PC-3 (cell line): Measurements from ENCODE around the gene CORO2B. TPM values are rescaled to one million over a fixed set of nuclear protein-coding genes. Genes with fewer than 3 reads are reported as not detected.

Source experiments
- ATAC-seq: fragments of 200-7000 bp; cut with Tn5 transposase; 2 replicates; pipeline ENCODE4 v1.9.1; 2020; ENCODE audit warnings: mild to moderate bottlenecking, moderate library complexity
- BruUV-seq: library from RNA; stranded (reverse); fragments of 400-500 nt; replicated peaks from 2 replicates; lab custom pipeline; 2021; lab: Mats Ljungman, UMichigan
- CTCF ChIA-PET: fragments of 300-600 bp; sonication (Branson Sonifier 250); formaldehyde crosslinking; loops from one replicate; lab custom pipeline; 2022; ENCODE audit warnings: antibody characterized with exemption; lab: Charles Lee
- POLR2A ChIA-PET: fragments of 300-600 bp; sonication (Branson Sonifier 250); formaldehyde crosslinking; loops from one replicate; lab custom pipeline; 2022; ENCODE audit warnings: antibody characterized with exemption; ENCODE audit not compliant: unreplicated experiment; lab: Charles Lee
- DNase-seq: peaks from one replicate; pipeline ENCODE4 v3.0.0-alpha.2; 2015
- H2AFZ ChIP-seq: fragments of 300-600 bp; sonication (generic); 2 replicates; pipeline ENCODE4 v1.6.0; 2016; ENCODE audit warnings: antibody characterized with exemption, low read length
- H3F3A ChIP-seq: fragments of 300-600 bp; sonication (generic); one replicate; pipeline ENCODE4 v1.6.0; 2017; ENCODE audit warnings: antibody characterized with exemption, low read length, control low read depth, mild to moderate bottlenecking; ENCODE audit not compliant: unreplicated experiment
- H3K27ac ChIP-seq: fragments of 300-600 bp; sonication (generic); 2 replicates; pipeline ENCODE4 v1.5.1; 2016; ENCODE audit warnings: mild to moderate bottlenecking, low read length
- H3K27me3 ChIP-seq: fragments of 300-600 bp; sonication (generic); 2 replicates; pipeline ENCODE4 v1.6.1; 2016; ENCODE audit warnings: low read length, mixed read lengths
- H3K36me3 ChIP-seq: fragments of 300-600 bp; sonication (generic); 2 replicates; pipeline ENCODE4 v1.6.1; 2016; ENCODE audit warnings: low read depth, mixed run types, low read length, mixed read lengths
- H3K4me1 ChIP-seq: fragments of 300-600 bp; sonication (generic); 2 replicates; pipeline ENCODE4 v1.5.1; 2016; ENCODE audit warnings: low read length; ENCODE audit not compliant: insufficient read depth
- H3K4me2 ChIP-seq: fragments of 300-600 bp; sonication (generic); 2 replicates; pipeline ENCODE4 v1.6.0; 2016; ENCODE audit warnings: low read length
- H3K4me3 ChIP-seq: fragments of 300-600 bp; sonication (generic); 2 replicates; pipeline ENCODE4 v1.5.1; 2016; ENCODE audit warnings: mild to moderate bottlenecking, low read length, mixed read lengths
- H3K79me2 ChIP-seq: fragments of 300-600 bp; sonication (generic); 2 replicates; pipeline ENCODE4 v1.6.1; 2017; ENCODE audit warnings: low read length, mixed read lengths
- H3K9ac ChIP-seq: fragments of 300-600 bp; sonication (generic); 2 replicates; pipeline ENCODE4 v1.6.0; 2016; ENCODE audit warnings: mild to moderate bottlenecking, low read length
- H3K9me2 ChIP-seq: fragments of 300-600 bp; sonication (generic); replicated peaks from 2 replicates; pipeline ENCODE4 v1.6.1; 2016; ENCODE audit warnings: mixed run types, low read length, mixed read lengths
- H3K9me3 ChIP-seq: fragments of 300-600 bp; sonication (generic); 2 replicates; pipeline ENCODE4 v1.6.1; 2016; ENCODE audit warnings: low read length, mixed read lengths
- H4K20me1 ChIP-seq: fragments of 300-600 bp; sonication (generic); 2 replicates; pipeline ENCODE4 v1.6.1; 2016; ENCODE audit warnings: low read length, mixed read lengths
- CTCF ChIP-seq: fragments of 300-600 bp; sonication (generic); conservative IDR thresholded peaks from 2 replicates; pipeline ENCODE4 v1.5.1; 2017; ENCODE audit warnings: antibody characterized with exemption, low read depth, mild to moderate bottlenecking, low read length
- EZH2 ChIP-seq: fragments of 300-600 bp; sonication (generic); IDR thresholded peaks from one replicate; pipeline ENCODE4 v1.6.1; 2017; ENCODE audit warnings: antibody characterized with exemption, mild to moderate bottlenecking, low read length; ENCODE audit not compliant: unreplicated experiment
- EZH2phosphoT487 ChIP-seq: fragments of 300-600 bp; sonication (generic); IDR thresholded peaks from 2 replicates; pipeline ENCODE4 v1.6.1; 2018; ENCODE audit warnings: mild to moderate bottlenecking, antibody characterized with exemption, low read length, borderline replicate concordance
- intact Hi-C: fragments of 100-400 bp; cut with micrococcal nuclease; formaldehyde crosslinking; loops from 2 replicates; pipeline ENCODE4 v1.9.0; 2023
- total RNA-seq: library from RNA; depleted of rRNA; stranded (reverse); fragments of >200 nt; gene quantifications from 2 replicates; pipeline ENCODE4 v1.2.3, GENCODE V29; 2014

Gene CORO2B
- total RNA-seq, 1 experiment from 2014 or later: 0.66 TPM

GRCh38 chr15:68599153-68599545 lies 20.4 kb downstream of the CORO2B start:
- no peak for TF ChIP-seq EZH2phosphoT487
- no peak for TF ChIP-seq EZH2
- TF ChIP-seq CTCF: no peak
- Histone ChIP-seq H3K9ac (no peak overlapping the region), H3K4me1 (no peaks in the 10 kb centered on the region), H3K9me3 (no peaks in the 10 kb centered on the region), H3K4me3 (no peak overlapping the region), H3K27me3 (no peaks in the 10 kb centered on the region), H3F3A (no peaks in the 10 kb centered on the region), H3K27ac (no peak overlapping the region), H3K79me2 (no peaks in the 10 kb centered on the region), H4K20me1 (no peaks in the 10 kb centered on the region), H3K9me2 (no peaks in the 10 kb centered on the region), H3K4me2 (no peak overlapping the region), H3K36me3 (no peaks in the 10 kb centered on the region), H2AFZ (no peak overlapping the region)
- intact Hi-C loops: no loop called here
- no peak for ATAC-seq
- no TSS peak for BruUV-seq
- ChIA-PET CTCF (no interaction called here), POLR2A (no interaction called here)
- DNase-seq: no peak

- H3K27ac ChIP-seq: no peak overlapping the region
- H3K4me1 ChIP-seq: no peaks in the 10 kb centered on the region
- no peaks in the 10 kb centered on the region for H3K9me2 ChIP-seq
- BruUV-seq: no TSS peak
- ChIA-PET POLR2A (no interaction called here), CTCF (no interaction called here)
- H3K79me2 ChIP-seq: no peaks in the 10 kb centered on the region
- TF ChIP-seq CTCF (no peak), EZH2phosphoT487 (no peak), EZH2 (no peak)
- no peaks in the 10 kb centered on the region for H3F3A ChIP-seq
- intact Hi-C loops: no loop called here
- H2AFZ ChIP-seq: no peak overlapping the region
- no peak overlapping the region for H3K9ac ChIP-seq
- DNase-seq: no peak
- H3K36me3 ChIP-seq: no peaks in the 10 kb centered on the region
- no peak overlapping the region for H3K4me2 ChIP-seq
- H3K27me3 ChIP-seq: no peaks in the 10 kb centered on the region
- no peak overlapping the region for H3K4me3 ChIP-seq
- no peak for ATAC-seq
- no peaks in the 10 kb centered on the region for H4K20me1 ChIP-seq
- H3K9me3 ChIP-seq: no peaks in the 10 kb centered on the region
Observed at GRCh38 chr15:68599560-68600071, 20.8 kb downstream of the CORO2B start.

GRCh38 chr15:68601206-68602197 lies 22.7 kb downstream of the CORO2B start:
- BruUV-seq: no TSS peak
- no peaks in the 10 kb centered on the region for H3K79me2 ChIP-seq

More at GRCh38 chr15:68601206-68602197, 22.7 kb downstream of the CORO2B start:
- no peaks in the 10 kb centered on the region for H3F3A ChIP-seq
- no peaks in the 10 kb centered on the region for H3K27me3 ChIP-seq
- H2AFZ ChIP-seq: no peak overlapping the region
- H4K20me1 ChIP-seq: no peaks in the 10 kb centered on the region
- CTCF ChIA-PET: no interaction called here
- no peak overlapping the region for H3K4me2 ChIP-seq
- DNase-seq (no peak), ATAC-seq (no peak)
- H3K27ac ChIP-seq: no peak overlapping the region
- H3K9me3 ChIP-seq: no peaks in the 10 kb centered on the region
- no peak overlapping the region for H3K4me3 ChIP-seq
- POLR2A ChIA-PET: no interaction called here
- 0 out of 2 replicates have a peak, but pooled peaks cover 6% of the 10 kb centered on the region for H3K4me1 ChIP-seq
- no peaks in the 10 kb centered on the region for H3K36me3 ChIP-seq
- no peak overlapping the region for H3K9ac ChIP-seq
- TF ChIP-seq CTCF: no peak
- TF ChIP-seq EZH2phosphoT487: no peak
- TF ChIP-seq EZH2: no peak
- intact Hi-C loops: no loop called here
- no peaks in the 10 kb centered on the region for H3K9me2 ChIP-seq
